HG03439 (cell line): ENCODE results near the gene AQP5.

Experiments used
- ATAC-seq: cut with Tn5 transposase; IDR thresholded peaks from one replicate; pipeline ENCODE4 v1.9.1; 2021; ENCODE audit warnings: mild to moderate bottlenecking, moderate library complexity; ENCODE audit not compliant: unreplicated experiment

AQP5 gene

GRCh38 chr12:49932023-49932422, 29.6 kb upstream of the AQP5 start:
- ATAC-seq: no peak

DNA sequence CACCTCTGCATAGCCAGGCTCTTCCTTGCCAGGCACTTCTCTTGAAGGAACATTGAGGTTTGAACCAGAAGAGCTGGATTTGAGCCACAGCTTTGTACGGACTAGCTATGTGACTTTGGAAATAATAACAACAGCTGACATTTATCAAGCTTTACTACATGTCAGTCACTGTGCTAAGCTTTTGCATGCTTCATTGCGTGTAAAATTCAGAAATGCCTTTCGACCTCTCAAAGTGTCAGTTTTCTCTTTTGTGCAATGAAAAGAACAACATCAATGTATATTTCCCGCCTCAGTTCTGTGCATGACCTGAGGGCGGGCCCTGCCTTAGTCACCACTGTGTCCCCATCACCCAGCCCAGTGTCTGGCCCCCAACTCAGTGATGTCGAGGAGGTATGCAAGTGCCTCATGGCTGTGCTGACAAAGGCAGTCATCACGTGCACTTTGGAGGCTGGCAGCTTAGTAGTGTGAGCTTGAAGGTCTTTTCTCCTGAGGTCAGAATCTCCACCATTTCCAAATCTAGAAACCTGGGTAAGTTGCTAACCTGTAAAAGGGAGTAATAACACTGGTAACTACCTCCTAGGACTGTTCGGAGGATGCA, 29.0 kb upstream of the AQP5 start:
- ATAC-seq: no peak

GRCh38 chr12:49933796-49934195, 27.9 kb upstream of the AQP5 start:
- ATAC-seq: no peak

DNA sequence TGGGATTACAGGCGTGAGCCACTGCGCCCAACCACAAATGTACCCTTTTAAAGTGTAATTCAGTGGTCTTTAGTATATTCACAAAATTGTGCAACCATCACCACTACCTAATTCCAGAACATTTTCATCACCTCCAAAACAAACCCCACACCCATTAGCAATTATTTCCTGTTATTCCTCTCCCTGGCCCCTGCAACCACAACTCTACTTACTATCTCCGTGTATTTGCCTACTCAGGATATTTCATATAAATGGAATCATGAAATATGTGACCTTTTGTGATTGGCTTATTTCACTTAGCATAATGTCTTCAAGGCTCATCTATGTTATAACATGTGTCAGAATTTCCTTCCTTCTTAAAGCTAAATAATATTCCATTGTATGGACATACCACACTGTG, 27.2 kb upstream of the AQP5 start:
- ATAC-seq: no peak

GRCh38 chr12:49936925-49937324, 24.7 kb upstream of the AQP5 start:
- ATAC-seq: no peak

DNA sequence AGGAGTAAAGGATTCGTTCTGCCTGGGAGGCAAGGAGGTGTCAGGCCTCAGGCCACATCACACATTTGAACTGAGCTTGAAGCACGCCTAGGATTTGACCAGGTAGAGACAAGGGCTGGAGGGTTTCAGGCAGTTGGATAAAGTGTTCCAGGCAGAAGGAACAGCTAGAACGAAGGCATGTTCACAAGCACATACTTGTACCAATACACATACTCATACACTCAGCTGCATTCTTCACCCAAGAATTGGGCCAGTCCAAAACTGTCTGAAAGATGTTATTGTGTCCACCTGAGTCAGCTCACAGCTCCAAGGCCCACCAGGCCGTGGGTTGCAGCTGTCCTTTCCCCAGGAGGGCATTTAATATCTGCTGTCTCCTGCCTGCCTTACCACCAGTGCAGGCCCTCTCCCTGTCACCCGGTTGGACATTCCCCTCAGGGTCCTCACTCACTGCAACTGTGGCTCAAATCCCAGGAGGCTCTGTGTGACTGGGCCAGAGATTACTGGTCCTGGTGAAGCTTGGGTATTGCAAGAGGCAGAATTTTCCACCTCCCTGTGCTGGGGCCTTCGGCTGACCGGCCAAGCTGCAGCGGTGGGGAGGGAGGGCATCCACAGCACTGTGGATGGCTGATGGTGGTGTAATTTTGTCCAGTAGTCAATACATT, 23.9 kb upstream of the AQP5 start:
- ATAC-seq: no peak

- ATAC-seq: no peak
Observed at GRCh38 chr12:49939307-49939706, 22.4 kb upstream of the AQP5 start.

GRCh38 chr12:49939707-49940106, 22.0 kb upstream of the AQP5 start:
- no peak for ATAC-seq

DNA sequence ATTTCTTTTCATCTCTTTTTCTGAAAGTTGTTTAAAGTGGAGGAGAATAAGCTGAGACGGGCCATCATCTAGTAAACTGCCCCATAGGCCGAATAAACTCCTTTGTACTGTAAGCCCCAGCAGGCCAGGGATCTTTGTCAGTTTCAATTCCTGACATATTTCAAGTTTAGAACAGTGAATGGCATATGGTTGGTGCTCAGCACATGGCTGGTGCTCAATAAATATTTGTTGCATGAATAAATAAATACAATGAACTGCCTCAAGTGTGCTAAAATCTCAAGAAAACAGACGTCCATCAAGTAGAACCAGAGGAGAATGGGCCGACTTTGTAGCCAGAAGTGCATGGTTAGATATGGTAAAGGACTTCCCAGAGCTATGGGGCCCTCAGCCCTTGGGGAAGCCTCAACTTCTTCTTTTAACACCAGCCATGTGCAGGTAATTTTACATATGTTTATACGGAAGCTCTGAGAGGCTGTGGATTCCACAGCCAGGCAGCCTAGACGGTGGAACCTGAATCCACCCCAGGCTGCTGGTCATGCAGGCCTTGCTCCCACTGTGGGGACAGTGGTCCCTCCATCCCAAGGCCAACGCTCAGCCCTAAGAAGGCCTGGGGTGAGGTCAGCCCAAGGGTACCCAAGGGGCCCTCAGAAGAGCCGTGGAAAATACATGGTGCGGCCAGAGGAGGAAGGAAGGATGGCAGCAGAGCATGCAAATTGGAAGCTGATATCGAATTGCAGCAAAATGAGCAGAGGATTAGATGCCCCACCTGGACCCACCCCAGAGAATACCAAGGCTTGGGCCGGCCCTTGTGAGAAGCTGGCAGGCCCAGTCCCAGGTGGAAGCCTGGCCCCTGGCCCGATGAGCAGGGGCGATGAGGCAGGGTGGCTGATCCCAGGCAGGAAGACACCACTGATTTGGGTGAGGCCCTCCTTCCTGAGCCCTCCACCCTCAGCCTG, 19.8 kb upstream of the AQP5 start:
- no peak for ATAC-seq

DNA sequence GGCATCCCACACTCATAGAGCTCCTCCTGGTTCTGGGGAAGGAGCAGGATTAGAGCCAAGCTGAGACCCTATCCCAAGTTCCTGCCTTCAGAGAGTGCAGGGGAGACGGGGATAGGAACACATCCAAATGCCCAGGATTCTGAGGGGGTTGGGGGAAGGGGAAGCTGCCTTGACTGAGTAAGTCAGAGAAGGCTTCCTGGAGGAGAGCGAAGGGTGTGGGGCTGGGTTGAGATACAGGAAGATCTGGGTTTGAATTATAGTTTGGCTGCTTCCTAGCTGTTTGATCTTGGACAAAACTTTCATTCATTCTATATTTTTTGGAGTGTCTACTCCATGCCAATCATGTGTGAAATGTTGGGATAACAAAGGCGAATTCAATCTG, 19.2 kb upstream of the AQP5 start:
- no peak for ATAC-seq

DNA sequence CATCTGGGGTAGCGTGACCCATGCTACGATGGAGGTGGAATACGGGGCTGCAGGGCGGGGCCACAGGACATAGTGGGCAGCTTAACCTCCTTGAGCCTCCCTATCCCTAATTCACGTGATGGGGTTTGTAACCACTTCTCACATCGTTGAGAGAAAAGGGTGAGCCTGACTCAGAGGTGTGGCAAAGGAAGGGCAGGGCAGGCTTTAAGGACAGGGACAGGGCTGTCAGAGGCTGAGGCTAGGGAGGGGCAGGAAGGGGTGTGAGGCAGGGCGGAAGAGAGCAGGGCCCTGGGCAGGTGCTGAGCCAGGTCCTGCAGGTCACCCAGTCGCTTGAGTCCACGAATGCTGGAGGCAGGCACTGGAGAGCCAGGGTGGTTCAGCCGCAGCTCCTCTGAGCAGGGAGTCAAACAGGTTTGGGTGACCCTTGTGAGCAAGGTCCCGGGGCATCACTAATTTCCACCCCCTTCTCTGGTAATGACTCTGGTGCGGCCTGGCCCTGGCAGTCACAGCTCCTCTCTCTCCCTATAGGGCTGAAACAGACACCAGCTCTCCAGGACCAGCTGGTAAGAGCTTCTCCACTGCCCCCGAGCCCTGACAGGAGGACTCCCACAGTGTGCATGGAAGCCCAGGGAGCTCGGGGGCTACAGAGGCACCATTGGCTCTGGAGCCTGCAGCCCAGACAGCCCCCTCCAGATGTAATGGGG, 18.6 kb upstream of the AQP5 start:
- ATAC-seq: no peak

DNA sequence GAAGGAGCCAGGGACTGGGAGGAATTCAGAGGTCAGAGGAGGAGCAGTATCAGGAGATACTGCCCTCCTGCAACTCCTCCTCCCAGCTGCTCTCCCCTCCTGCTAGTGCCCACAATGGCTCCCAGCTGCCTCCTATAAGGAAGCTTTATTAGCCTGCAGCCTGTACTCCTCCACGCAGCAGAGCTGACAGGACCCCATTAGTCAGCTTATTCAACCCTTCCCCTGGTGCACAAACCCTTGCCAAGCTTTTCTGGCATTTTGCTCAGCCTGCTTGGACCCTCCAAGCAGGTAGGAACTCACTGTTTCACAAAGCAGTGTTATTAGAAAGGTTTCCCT, 18.1 kb upstream of the AQP5 start:
- ATAC-seq: no peak

GRCh38 chr12:49944046-49944445, 17.6 kb upstream of the AQP5 start:
- no peak for ATAC-seq

DNA sequence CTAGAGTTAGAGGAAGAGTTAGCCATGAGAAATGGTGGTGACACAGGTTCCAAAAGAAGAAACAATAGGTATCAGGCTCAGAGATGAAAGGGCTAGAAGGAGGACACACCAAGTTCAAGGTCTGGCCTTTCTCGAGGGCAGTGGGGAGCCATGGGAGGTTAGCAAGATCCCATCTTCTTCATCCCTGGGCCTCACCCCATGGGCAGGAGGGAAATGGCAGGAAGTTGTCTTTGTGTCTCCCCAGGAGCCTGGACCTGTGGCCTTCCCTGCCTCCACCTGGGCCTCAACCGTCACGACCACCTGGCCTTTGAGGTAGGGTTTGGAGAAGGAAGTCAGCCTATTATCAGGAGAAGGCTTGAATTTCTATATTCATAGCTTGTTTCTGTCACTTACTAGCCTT, 17.0 kb upstream of the AQP5 start:
- no peak for ATAC-seq

DNA sequence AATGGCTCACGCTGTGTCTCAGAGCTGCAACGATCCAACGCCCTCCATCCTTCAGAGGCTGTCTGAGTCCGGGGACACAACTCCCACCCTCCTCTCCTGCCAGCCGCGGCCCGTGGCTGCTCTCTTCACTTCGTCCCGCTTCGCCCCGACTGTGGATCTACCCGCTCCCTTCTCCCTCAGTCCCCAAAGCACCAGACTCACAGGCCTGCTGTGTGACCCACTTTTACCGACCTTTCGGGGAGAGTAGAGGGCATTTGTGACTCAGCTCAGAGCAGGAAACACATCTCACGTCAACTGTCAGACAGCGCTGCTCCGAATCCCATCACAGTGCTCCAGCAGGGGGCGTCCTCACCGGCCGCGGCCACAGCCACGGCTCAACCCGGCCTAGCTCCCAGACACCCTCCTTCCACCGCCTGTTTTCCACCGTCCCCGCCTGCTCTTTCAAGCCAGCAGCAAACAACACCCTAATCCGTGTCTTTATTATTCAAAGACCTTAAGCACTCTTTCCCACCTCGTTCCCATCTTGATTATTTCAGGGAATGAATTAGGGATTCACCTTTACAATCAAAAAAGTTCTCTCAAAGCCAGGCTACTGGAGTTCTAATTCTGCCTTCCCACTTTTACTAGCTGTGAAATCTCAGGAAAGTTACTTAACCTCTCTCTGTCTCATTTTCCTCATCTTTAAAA, 16.1 kb upstream of the AQP5 start:
- ATAC-seq: peak; percentile 49

- ATAC-seq: no peak
Observed at GRCh38 chr12:49946086-49946485, 15.6 kb upstream of the AQP5 start.

DNA sequence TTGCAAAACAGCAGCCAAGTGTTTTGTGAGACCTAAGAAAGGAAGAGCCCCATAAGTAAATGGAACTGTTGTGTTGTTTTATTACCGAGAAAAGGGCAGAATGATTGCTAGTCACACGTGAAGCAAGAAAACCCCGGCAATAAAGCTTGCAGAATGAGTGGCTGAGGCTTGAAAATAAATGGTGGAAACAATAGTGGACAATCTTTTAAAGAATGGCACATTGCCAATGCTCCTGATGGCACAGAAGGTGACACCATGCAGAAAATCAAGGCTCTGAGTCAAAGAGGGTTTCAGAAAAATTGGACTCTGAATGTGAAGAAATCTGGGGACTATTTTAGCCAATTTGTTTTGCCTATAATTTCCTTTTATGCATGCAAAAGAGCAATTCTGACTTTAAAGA, 15.2 kb upstream of the AQP5 start:
- no peak for ATAC-seq

GRCh38 chr12:49947593-49948226, 14.0 kb upstream of the AQP5 start:
- ATAC-seq: no peak

- ATAC-seq: no peak
Observed at GRCh38 chr12:49948866-49949845, 12.5 kb upstream of the AQP5 start.
